HAP-1 (cell line): ENCODE measurements around the gene N4BP2L2.

Experiments
- DNase-seq, 2 experiments: peaks; one replicate each; pipeline ENCODE4 v3.0.0-alpha.2; 2016 to 2020; ENCODE audit warnings: low spot score in 2 of 2
- H3K27me3 ChIP-seq: fragments of 250-450 bp; sonication (Bioruptor Pico); 2 replicates; pipeline ENCODE4 v1.5.1; 2020; ENCODE audit warnings: low read depth, mild to moderate bottlenecking, moderate library complexity
- H3K36me3 ChIP-seq: fragments of 250-450 bp; sonication (Bioruptor Pico); replicated peaks from 2 replicates; pipeline ENCODE4 v1.5.1; 2020; ENCODE audit warnings: mild to moderate bottlenecking
- H3K4me1 ChIP-seq: fragments of 250-450 bp; sonication (Bioruptor Pico); 2 replicates; pipeline ENCODE4 v1.5.1; 2020; ENCODE audit warnings: mild to moderate bottlenecking
- H3K4me3 ChIP-seq: fragments of 250-450 bp; sonication (Bioruptor Pico); 2 replicates; pipeline ENCODE4 v1.5.1; 2020; ENCODE audit warnings: mild to moderate bottlenecking, moderate library complexity
- H3K9me3 ChIP-seq: fragments of 250-450 bp; sonication (Bioruptor Pico); 2 replicates; pipeline ENCODE4 v1.5.1; 2020; ENCODE audit warnings: mild to moderate bottlenecking, moderate library complexity
- in situ Hi-C: fragments of 300-500 bp; cut with MboI; formaldehyde crosslinking; loops from 3 replicates; pipeline ENCODE4 v1.14.3; 2020; ENCODE audit warnings: low sequenced_read_pairs, inconsistent platforms, mixed read lengths

Gene N4BP2L2

DNA sequence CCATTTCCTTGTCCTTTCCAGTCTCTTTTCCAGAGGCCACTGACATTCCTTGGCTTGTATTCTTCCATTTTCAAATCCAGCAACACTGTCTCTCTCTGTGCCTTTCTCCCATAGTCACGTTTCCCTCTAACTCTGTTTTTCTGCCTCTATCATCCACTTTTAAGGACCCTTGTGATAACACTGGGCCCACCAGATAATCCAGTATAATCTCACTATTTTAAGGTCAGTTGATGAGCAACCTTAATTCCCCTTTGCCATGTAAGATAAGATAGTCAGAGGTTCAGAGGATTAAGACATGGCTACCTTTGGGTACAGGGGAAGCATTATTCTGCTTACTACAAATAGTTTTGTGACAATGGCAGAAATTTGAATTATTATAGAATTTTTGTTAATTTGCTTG lies 64.9 kb downstream of the N4BP2L2 start:
- Histone ChIP-seq H3K9me3 (no peaks in the 10 kb centered on the region), H3K36me3 (no peaks in the 10 kb centered on the region), H3K27me3 (no peaks in the 10 kb centered on the region), H3K4me3 (no peak overlapping the region), H3K4me1 (peaks cover 7% of the 10 kb centered on the region; the same call in 1 of the 2 replicates)
- DNase-seq = no peak
- in situ Hi-C loops = no loop called here

DNA sequence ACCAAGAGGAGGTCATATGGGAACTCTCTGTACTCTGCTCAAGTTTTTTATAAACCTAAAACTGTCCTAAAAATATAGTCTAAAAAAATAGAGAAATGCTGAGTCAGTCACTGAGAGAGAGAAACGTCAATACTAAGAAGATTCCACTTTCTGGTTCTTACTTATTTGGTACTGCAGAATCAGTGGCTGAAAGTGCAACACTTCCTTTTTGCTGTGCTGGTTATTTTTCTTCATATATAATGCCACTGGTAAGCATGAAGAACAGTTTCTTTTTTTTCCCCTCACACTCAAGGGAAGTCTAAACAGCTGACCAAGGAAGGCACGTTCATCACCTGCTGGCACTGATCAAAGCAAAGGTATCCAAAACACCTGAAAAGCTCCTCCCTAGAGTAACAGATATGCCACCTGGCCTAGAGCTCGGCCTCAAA lies 66.4 kb downstream of the N4BP2L2 start:
- Histone ChIP-seq H3K4me1 (peaks cover 7% of the 10 kb centered on the region; the same call in 1 of the 2 replicates), H3K4me3 (no peak overlapping the region), H3K9me3 (no peaks in the 10 kb centered on the region), H3K27me3 (no peaks in the 10 kb centered on the region), H3K36me3 (no peaks in the 10 kb centered on the region)
- no peak for DNase-seq
- in situ Hi-C loops = no loop called here

GRCh38 chr13:32471187-32471922 lies 67.2 kb downstream of the N4BP2L2 start:
- Histone ChIP-seq H3K4me3 (no peak overlapping the region), H3K4me1 (peaks cover 7% of the 10 kb centered on the region; the same call in 1 of the 2 replicates), H3K27me3 (no peaks in the 10 kb centered on the region), H3K9me3 (no peaks in the 10 kb centered on the region), H3K36me3 (no peaks in the 10 kb centered on the region)
- in situ Hi-C loops = no loop called here
- no peak for DNase-seq

GRCh38 chr13:32468502-32469142 lies 70.0 kb downstream of the N4BP2L2 start:
- no peaks in the 10 kb centered on the region for H3K36me3 ChIP-seq
- no peaks in the 10 kb centered on the region for H3K9me3 ChIP-seq
- in situ Hi-C loops = no loop called here
- H3K27me3 ChIP-seq = no peaks in the 10 kb centered on the region
- no peak for DNase-seq
- no peak overlapping the region for H3K4me3 ChIP-seq
- H3K4me1 ChIP-seq = no peaks in the 10 kb centered on the region

GRCh38 chr13:32456591-32456990 lies 82.0 kb downstream of the N4BP2L2 start:
- in situ Hi-C loops = no loop called here
- no peaks in the 10 kb centered on the region for H3K27me3 ChIP-seq
- H3K36me3 ChIP-seq = no peaks in the 10 kb centered on the region
- no peak overlapping the region for H3K4me3 ChIP-seq
- DNase-seq = no peak
- no peaks in the 10 kb centered on the region; the same call in 1 of the 2 replicates for H3K9me3 ChIP-seq
- no peaks in the 10 kb centered on the region for H3K4me1 ChIP-seq

GRCh38 chr13:32455594-32455903 lies 83.0 kb downstream of the N4BP2L2 start:
- H3K36me3 ChIP-seq = no peaks in the 10 kb centered on the region
- H3K4me1 ChIP-seq = no peaks in the 10 kb centered on the region
- DNase-seq = no peak
- in situ Hi-C loops = no loop called here
- no peak overlapping the region for H3K4me3 ChIP-seq
- H3K27me3 ChIP-seq = no peaks in the 10 kb centered on the region
- H3K9me3 ChIP-seq = no peaks in the 10 kb centered on the region; the same call in 1 of the 2 replicates

DNA sequence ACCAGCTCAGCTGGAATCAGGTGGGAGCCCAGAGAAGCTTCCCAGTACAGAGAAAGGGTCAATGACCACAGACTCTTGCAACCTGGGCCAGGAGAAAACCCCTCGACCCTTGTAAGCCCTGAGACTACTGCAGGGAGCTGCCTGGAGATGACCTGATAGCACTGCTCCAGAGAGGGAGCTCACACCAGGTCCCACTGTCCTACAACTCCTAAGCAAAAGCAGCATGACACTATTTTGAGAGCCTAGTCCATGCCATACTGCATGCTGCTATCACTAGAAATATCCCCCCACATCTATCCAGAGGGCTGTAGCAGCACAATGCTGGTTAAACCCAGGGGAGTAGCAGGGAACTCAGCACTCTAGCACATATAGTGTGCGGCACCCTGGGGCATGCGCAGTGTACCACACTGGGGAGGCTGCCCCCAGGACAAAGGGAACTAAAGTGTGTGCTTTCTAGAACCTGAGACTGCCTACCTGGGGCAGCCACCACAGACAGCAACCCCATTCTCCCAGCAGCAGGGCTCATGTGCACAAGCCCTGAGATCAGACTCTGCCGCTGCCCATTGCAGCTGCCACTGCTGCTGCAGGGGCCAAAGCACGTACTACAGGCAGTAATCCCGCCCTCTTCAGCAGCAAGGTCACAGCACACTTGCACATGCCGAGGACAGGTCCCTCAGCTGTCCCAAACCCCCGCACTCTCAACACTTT lies 83.6 kb downstream of the N4BP2L2 start:
- no peaks in the 10 kb centered on the region for H3K27me3 ChIP-seq
- DNase-seq = no peak
- H3K36me3 ChIP-seq = no peaks in the 10 kb centered on the region
- in situ Hi-C loops = no loop called here
- H3K9me3 ChIP-seq = no peaks in the 10 kb centered on the region; the same call in 1 of the 2 replicates
- H3K4me1 ChIP-seq = no peaks in the 10 kb centered on the region
- H3K4me3 ChIP-seq = no peak overlapping the region

DNA sequence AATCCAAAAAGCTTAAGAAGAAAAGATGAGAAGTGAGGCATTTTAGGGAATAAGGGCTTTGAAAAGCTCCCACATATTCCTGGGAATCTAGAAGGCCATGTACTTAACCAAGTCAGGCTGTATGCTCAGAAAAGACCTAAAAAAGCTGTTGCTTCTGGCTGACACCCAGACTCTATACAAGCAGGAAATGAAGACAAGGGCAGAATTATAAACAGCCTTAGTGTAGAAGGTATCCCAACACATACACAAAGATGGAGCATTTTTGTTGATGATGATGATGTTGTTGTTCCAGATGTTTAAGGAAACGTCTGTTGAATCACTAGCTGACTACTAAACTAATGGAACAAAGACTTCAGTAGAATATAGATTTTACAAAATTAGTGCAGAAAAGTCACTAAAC lies 84.6 kb downstream of the N4BP2L2 start:
- H3K36me3 ChIP-seq = no peaks in the 10 kb centered on the region
- in situ Hi-C loops = no loop called here
- H3K9me3 ChIP-seq = no peaks in the 10 kb centered on the region; the same call in 1 of the 2 replicates
- no peak overlapping the region for H3K4me3 ChIP-seq
- no peak for DNase-seq
- H3K4me1 ChIP-seq = no peaks in the 10 kb centered on the region
- no peaks in the 10 kb centered on the region for H3K27me3 ChIP-seq

DNA sequence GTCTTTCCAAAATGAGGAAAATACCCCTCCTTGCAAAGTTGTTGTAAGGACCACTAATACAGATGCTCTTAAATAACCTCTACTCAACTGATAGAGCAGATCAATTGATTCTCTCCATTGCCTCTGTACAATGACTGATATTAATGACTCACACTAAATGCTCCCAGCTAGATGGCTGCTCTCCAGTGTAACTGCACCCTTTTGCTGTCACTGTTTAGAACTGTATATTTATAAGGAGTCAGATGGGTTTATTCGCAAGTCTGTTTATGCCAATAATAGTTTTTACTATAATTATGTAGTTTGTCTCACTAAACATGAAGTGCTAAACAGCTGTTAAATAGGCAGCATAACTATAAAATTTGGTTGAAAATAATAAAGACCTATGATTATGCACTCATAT lies 89.6 kb downstream of the N4BP2L2 start:
- H3K4me1 ChIP-seq = peaks cover 12% of the 10 kb centered on the region
- no peaks in the 10 kb centered on the region for H3K36me3 ChIP-seq
- H3K27me3 ChIP-seq = no peaks in the 10 kb centered on the region
- in situ Hi-C loops = no loop called here
- no peak for DNase-seq
- H3K9me3 ChIP-seq = no peaks in the 10 kb centered on the region; the same call in 1 of the 2 replicates
- no peak overlapping the region for H3K4me3 ChIP-seq

DNA sequence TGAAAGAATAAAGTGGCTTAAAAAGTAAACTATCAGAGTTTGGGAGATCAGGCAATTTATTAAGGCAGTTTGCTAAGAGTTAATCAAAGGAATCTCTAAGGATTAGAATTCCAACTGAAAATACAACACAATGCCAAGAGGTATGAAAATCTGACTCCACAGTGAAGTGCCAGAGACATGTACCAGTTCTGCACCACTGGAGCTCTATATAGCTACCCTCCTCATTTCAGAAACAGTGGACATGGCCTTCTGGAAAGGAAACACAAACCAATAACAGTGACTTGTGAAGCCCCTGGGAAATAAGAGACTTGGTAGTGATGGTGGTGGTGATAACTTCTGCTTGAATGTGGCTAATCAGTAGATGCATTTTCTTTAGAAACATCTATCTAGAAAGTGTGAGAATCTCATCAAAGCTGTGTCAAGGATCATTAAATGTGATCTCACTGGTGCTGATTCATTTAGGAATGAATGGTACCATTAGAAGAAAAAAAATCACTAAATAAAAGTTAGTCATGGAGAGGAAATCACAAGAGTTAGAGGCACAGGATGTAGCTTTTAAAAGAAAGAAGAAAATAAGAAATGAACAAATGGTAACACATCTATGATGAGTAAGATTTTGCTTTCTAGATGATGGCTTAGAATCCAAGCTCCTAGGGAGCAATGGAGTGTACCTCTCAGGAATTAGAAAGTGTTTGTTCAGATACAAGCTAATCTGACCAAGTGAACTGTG lies 90.5 kb downstream of the N4BP2L2 start:
- in situ Hi-C loops = no loop called here
- Histone ChIP-seq H3K9me3 (no peaks in the 10 kb centered on the region; the same call in 1 of the 2 replicates), H3K27me3 (no peaks in the 10 kb centered on the region), H3K4me3 (no peak overlapping the region), H3K4me1 (peaks cover 12% of the 10 kb centered on the region), H3K36me3 (no peaks in the 10 kb centered on the region)
- no peak for DNase-seq

GRCh38 chr13:32446773-32447465 lies 91.7 kb downstream of the N4BP2L2 start:
- Histone ChIP-seq H3K4me1 (peaks cover 12% of the 10 kb centered on the region), H3K4me3 (no peak overlapping the region), H3K9me3 (no peaks in the 10 kb centered on the region), H3K27me3 (no peaks in the 10 kb centered on the region), H3K36me3 (no peaks in the 10 kb centered on the region)
- DNase-seq = no peak
- in situ Hi-C loops = no loop called here

- in situ Hi-C loops = no loop called here
- Histone ChIP-seq H3K4me1 (peaks cover 12% of the 10 kb centered on the region), H3K27me3 (no peaks in the 10 kb centered on the region), H3K4me3 (no peak overlapping the region), H3K9me3 (no peaks in the 10 kb centered on the region), H3K36me3 (no peaks in the 10 kb centered on the region)
- DNase-seq = no peak
Measured at GRCh38 chr13:32446220-32446619, 92.4 kb downstream of the N4BP2L2 start.

GRCh38 chr13:32445461-32445860 lies 93.1 kb downstream of the N4BP2L2 start:
- H3K9me3 ChIP-seq = no peaks in the 10 kb centered on the region
- peaks cover 12% of the 10 kb centered on the region for H3K4me1 ChIP-seq
- no peak for DNase-seq
- H3K36me3 ChIP-seq = no peaks in the 10 kb centered on the region
- H3K27me3 ChIP-seq = no peaks in the 10 kb centered on the region
- in situ Hi-C loops = no loop called here
- H3K4me3 ChIP-seq = no peak overlapping the region
